Stimulated activated effector memory CD8-positive, alpha-beta T cell treated with anti-CD3 and anti-CD28 coated beads, Interleukin-12 subunit alpha, Interleukin-12 subunit beta, amount 100 ng/mL, for 72 hours (primary cell): ENCODE data around the gene HDAC11.
"Not testable (repeated sequence)": the region's sequence is repeated elsewhere in the genome, so short reads cannot be mapped to it uniquely, and the experiment has no call there.

ENCODE experiments used
- ATAC-seq: fragments of 150-1000 bp; cut with Tn5 transposase; 2 replicates; pipeline ENCODE4 v1.10.0; 2021
- DNase-seq, 2 donors: peaks; one replicate each; pipeline ENCODE4 v3.0.0; 2021 to 2022; ENCODE audit warnings: low spot score in 2 of 2
- H3K27ac Mint-ChIP-seq: one replicate; pipeline ENCODE4 v1.8.0; 2022; ENCODE audit warnings: mild to moderate bottlenecking, mixed read lengths
- H3K36me3 Mint-ChIP-seq: one replicate; pipeline ENCODE4 v1.8.0; 2022; ENCODE audit warnings: mild to moderate bottlenecking, mixed read lengths
- H3K4me1 Mint-ChIP-seq: one replicate; pipeline ENCODE4 v1.8.0; 2022; ENCODE audit warnings: mixed read lengths
- H3K4me3 Mint-ChIP-seq: one replicate; pipeline ENCODE4 v1.8.0; 2022; ENCODE audit warnings: mild to moderate bottlenecking, mixed read lengths
- H3K9me3 Mint-ChIP-seq: one replicate; pipeline ENCODE4 v1.8.0; 2022; ENCODE audit warnings: mixed read lengths

HDAC11 gene

GRCh38 chr3:13518516-13518953, 38.4 kb downstream of the HDAC11 start:
- H3K36me3 Mint-ChIP-seq: no peaks in the 10 kb centered on the region
- H3K27ac Mint-ChIP-seq: no peak overlapping the region
- no peaks in the 10 kb centered on the region for H3K9me3 Mint-ChIP-seq
- ATAC-seq (no peak), DNase-seq (no peak)
- no peak overlapping the region for H3K4me3 Mint-ChIP-seq
- H3K4me1 Mint-ChIP-seq: no peaks in the 10 kb centered on the region

GRCh38 chr3:13519006-13519791, 39.1 kb downstream of the HDAC11 start:
- ATAC-seq (no peak), DNase-seq (no peak)
- Mint-ChIP-seq H3K4me1 (no peaks in the 10 kb centered on the region), H3K4me3 (no peak overlapping the region), H3K9me3 (no peaks in the 10 kb centered on the region), H3K36me3 (no peaks in the 10 kb centered on the region), H3K27ac (peak overlapping the region; percentile 43)

GRCh38 chr3:13520326-13520880, 40.3 kb downstream of the HDAC11 start:
- Mint-ChIP-seq H3K36me3 (no peaks in the 10 kb centered on the region), H3K4me1 (no peaks in the 10 kb centered on the region), H3K4me3 (no peak overlapping the region), H3K27ac (no peak overlapping the region), H3K9me3 (no peaks in the 10 kb centered on the region)
- ATAC-seq (no peak), DNase-seq (no peak)

GRCh38 chr3:13521309-13521708, 41.2 kb downstream of the HDAC11 start:
- ATAC-seq: no peak
- no peak for DNase-seq
- no peaks in the 10 kb centered on the region for H3K9me3 Mint-ChIP-seq
- no peak overlapping the region for H3K4me3 Mint-ChIP-seq
- no peak overlapping the region for H3K27ac Mint-ChIP-seq
- no peaks in the 10 kb centered on the region for H3K36me3 Mint-ChIP-seq
- H3K4me1 Mint-ChIP-seq: no peaks in the 10 kb centered on the region

GRCh38 chr3:13521749-13522148, 41.6 kb downstream of the HDAC11 start:
- not testable (repeated sequence) for ATAC-seq, H3K4me1 Mint-ChIP-seq, H3K4me3 Mint-ChIP-seq, DNase-seq, H3K36me3 Mint-ChIP-seq, H3K9me3 Mint-ChIP-seq, H3K27ac Mint-ChIP-seq

- Mint-ChIP-seq H3K27ac (no peak overlapping the region), H3K4me1 (no peaks in the 10 kb centered on the region), H3K4me3 (no peak overlapping the region), H3K36me3 (no peaks in the 10 kb centered on the region), H3K9me3 (no peaks in the 10 kb centered on the region)
- no peak for DNase-seq
- ATAC-seq: no peak
These were observed 42.1 kb downstream of the HDAC11 start for GRCh38 chr3:13522236-13522635.

GRCh38 chr3:13524979-13525669, 45.0 kb downstream of the HDAC11 start:
- Mint-ChIP-seq H3K4me3 (no peak overlapping the region), H3K27ac (no peak overlapping the region), H3K9me3 (no peaks in the 10 kb centered on the region), H3K36me3 (no peaks in the 10 kb centered on the region), H3K4me1 (no peaks in the 10 kb centered on the region)
- DNase-seq (no peak), ATAC-seq (no peak)

- Mint-ChIP-seq H3K9me3 (no peaks in the 10 kb centered on the region), H3K4me3 (no peak overlapping the region), H3K36me3 (no peaks in the 10 kb centered on the region), H3K4me1 (no peaks in the 10 kb centered on the region), H3K27ac (no peak overlapping the region)
- DNase-seq (no peak), ATAC-seq (no peak)
These were observed 45.9 kb downstream of the HDAC11 start for GRCh38 chr3:13525827-13526625.

GRCh38 chr3:13526626-13526949, 46.5 kb downstream of the HDAC11 start:
- no peak for DNase-seq
- Mint-ChIP-seq H3K4me1 (no peaks in the 10 kb centered on the region), H3K4me3 (no peak overlapping the region), H3K27ac (no peak overlapping the region), H3K9me3 (no peaks in the 10 kb centered on the region), H3K36me3 (no peaks in the 10 kb centered on the region)
- ATAC-seq: no peak

- ATAC-seq (no peak), DNase-seq (no peak)
- H3K4me3 Mint-ChIP-seq: no peak overlapping the region
- no peaks in the 10 kb centered on the region for H3K9me3 Mint-ChIP-seq
- H3K36me3 Mint-ChIP-seq: no peaks in the 10 kb centered on the region
- H3K4me1 Mint-ChIP-seq: no peaks in the 10 kb centered on the region
- H3K27ac Mint-ChIP-seq: no peak overlapping the region
These were observed 48.2 kb downstream of the HDAC11 start for GRCh38 chr3:13528217-13528867.

GRCh38 chr3:13529196-13530112, 49.3 kb downstream of the HDAC11 start:
- DNase-seq (no peak), ATAC-seq (peak; percentile 19)
- Mint-ChIP-seq H3K36me3 (no peaks in the 10 kb centered on the region), H3K9me3 (no peaks in the 10 kb centered on the region), H3K4me3 (no peak overlapping the region), H3K4me1 (no peaks in the 10 kb centered on the region), H3K27ac (no peak overlapping the region)

- H3K9me3 Mint-ChIP-seq: no peaks in the 10 kb centered on the region
- no peak overlapping the region for H3K4me3 Mint-ChIP-seq
- ATAC-seq: no peak
- no peak for DNase-seq
- no peaks in the 10 kb centered on the region for H3K36me3 Mint-ChIP-seq
- H3K27ac Mint-ChIP-seq: no peak overlapping the region
- H3K4me1 Mint-ChIP-seq: no peaks in the 10 kb centered on the region
These were observed 50.3 kb downstream of the HDAC11 start for GRCh38 chr3:13530241-13531009.

GRCh38 chr3:13532085-13532484, 52.0 kb downstream of the HDAC11 start:
- H3K4me1 Mint-ChIP-seq: peaks cover 7% of the 10 kb centered on the region
- DNase-seq: no peak
- H3K4me3 Mint-ChIP-seq: no peak overlapping the region
- no peaks in the 10 kb centered on the region for H3K9me3 Mint-ChIP-seq
- ATAC-seq: no peak
- no peaks in the 10 kb centered on the region for H3K36me3 Mint-ChIP-seq
- H3K27ac Mint-ChIP-seq: no peak overlapping the region

- DNase-seq (no peak), ATAC-seq (no peak)
- Mint-ChIP-seq H3K27ac (no peak overlapping the region), H3K4me3 (no peak overlapping the region), H3K4me1 (peaks cover 10% of the 10 kb centered on the region), H3K36me3 (no peaks in the 10 kb centered on the region), H3K9me3 (no peaks in the 10 kb centered on the region)
These were observed 52.5 kb downstream of the HDAC11 start for GRCh38 chr3:13532631-13533030.
